ENCODE data around the gene KRR1. TPM values are rescaled to one million over a fixed set of nuclear protein-coding genes. Genes with fewer than 3 reads are reported as not detected.

KRR1 gene
- total and polyA plus RNA-seq, 2 of the 13 experiments (the other 11 are each of a cell fraction or from before 2014, with no cell fraction given) = 19.3 to 103 TPM

- TF ChIP-seq ATRX (CRISPR knock-in tag; IDR thresholded peaks at IDR 0.05; ENCODE audit: borderline replicate concordance) (no peak), SAP130 (CRISPR knock-in tag; IDR thresholded peaks at IDR 0.05; ENCODE audit: low read depth) (no peak; the same call in 1 of the 2 replicates), HMGA1 (CRISPR knock-in tag; conservative IDR thresholded peaks at IDR 0.05) (no peak), SMAD3 (CRISPR knock-in tag; IDR thresholded peaks at IDR 0.05) (peak; percentile 73; the same call in 1 of the 2 replicates), ZNF7 (CRISPR knock-in tag; IDR thresholded peaks at IDR 0.05) (no peak), NR2F6 (IDR thresholded peaks at IDR 0.05) (peak; percentile 97), NR2F6 (CRISPR knock-in tag; IDR thresholded peaks at IDR 0.05) (peak; percentile 91), NR2F1 (CRISPR knock-in tag; IDR thresholded peaks at IDR 0.05) (peak; percentile 86), HOMEZ (CRISPR knock-in tag; IDR thresholded peaks at IDR 0.05; ENCODE audit: low read depth) (0 out of 2 replicates have a peak, but pooled peaks have one; percentile 25), ZNF292 (CRISPR knock-in tag; IDR thresholded peaks at IDR 0.05; ENCODE audit: borderline replicate concordance, low read depth) (0 out of 2 replicates have a peak, but pooled peaks have one; percentile 62), PAF1 (CRISPR knock-in tag; IDR thresholded peaks at IDR 0.05) (no peak), ZNF776 (CRISPR knock-in tag; IDR thresholded peaks at IDR 0.05) (no peak), SOX13 (IDR thresholded peaks at IDR 0.05) (0 out of 2 replicates have a peak, but pooled peaks have one; percentile 37), SOX13 (CRISPR knock-in tag; conservative IDR thresholded peaks at IDR 0.05 in 1 of 2, IDR thresholded peaks at IDR 0.05 in 1 of 2) (peak in 1 of 2 experiments; percentile 95; a peak in 2 of 4 replicates), TEAD3 (CRISPR knock-in tag; optimal IDR thresholded peaks at IDR 0.05; ENCODE audit: borderline replicate concordance) (peak; percentile 62), PLSCR1 (CRISPR knock-in tag; IDR thresholded peaks at IDR 0.05; ENCODE audit: borderline replicate concordance) (no peak), RNF2 (conservative IDR thresholded peaks at IDR 0.05; ENCODE audit: low read depth) (no peak)
- TF ChIP-seq, protein P1, sequence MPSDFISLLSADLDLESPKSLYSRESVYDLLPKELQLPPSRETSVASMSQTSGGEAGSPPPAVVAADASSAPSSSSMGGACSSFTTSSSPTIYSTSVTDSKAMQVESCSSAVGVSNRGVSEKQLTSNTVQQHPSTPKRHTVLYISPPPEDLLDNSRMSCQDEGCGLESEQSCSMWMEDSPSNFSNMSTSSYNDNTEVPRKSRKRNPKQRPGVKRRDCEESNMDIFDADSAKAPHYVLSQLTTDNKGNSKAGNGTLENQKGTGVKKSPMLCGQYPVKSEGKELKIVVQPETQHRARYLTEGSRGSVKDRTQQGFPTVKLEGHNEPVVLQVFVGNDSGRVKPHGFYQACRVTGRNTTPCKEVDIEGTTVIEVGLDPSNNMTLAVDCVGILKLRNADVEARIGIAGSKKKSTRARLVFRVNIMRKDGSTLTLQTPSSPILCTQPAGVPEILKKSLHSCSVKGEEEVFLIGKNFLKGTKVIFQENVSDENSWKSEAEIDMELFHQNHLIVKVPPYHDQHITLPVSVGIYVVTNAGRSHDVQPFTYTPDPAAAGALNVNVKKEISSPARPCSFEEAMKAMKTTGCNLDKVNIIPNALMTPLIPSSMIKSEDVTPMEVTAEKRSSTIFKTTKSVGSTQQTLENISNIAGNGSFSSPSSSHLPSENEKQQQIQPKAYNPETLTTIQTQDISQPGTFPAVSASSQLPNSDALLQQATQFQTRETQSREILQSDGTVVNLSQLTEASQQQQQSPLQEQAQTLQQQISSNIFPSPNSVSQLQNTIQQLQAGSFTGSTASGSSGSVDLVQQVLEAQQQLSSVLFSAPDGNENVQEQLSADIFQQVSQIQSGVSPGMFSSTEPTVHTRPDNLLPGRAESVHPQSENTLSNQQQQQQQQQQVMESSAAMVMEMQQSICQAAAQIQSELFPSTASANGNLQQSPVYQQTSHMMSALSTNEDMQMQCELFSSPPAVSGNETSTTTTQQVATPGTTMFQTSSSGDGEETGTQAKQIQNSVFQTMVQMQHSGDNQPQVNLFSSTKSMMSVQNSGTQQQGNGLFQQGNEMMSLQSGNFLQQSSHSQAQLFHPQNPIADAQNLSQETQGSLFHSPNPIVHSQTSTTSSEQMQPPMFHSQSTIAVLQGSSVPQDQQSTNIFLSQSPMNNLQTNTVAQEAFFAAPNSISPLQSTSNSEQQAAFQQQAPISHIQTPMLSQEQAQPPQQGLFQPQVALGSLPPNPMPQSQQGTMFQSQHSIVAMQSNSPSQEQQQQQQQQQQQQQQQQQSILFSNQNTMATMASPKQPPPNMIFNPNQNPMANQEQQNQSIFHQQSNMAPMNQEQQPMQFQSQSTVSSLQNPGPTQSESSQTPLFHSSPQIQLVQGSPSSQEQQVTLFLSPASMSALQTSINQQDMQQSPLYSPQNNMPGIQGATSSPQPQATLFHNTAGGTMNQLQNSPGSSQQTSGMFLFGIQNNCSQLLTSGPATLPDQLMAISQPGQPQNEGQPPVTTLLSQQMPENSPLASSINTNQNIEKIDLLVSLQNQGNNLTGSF (CRISPR knock-in tag; IDR thresholded peaks at IDR 0.05) = no peak
- TF ChIP-seq, protein P2, sequence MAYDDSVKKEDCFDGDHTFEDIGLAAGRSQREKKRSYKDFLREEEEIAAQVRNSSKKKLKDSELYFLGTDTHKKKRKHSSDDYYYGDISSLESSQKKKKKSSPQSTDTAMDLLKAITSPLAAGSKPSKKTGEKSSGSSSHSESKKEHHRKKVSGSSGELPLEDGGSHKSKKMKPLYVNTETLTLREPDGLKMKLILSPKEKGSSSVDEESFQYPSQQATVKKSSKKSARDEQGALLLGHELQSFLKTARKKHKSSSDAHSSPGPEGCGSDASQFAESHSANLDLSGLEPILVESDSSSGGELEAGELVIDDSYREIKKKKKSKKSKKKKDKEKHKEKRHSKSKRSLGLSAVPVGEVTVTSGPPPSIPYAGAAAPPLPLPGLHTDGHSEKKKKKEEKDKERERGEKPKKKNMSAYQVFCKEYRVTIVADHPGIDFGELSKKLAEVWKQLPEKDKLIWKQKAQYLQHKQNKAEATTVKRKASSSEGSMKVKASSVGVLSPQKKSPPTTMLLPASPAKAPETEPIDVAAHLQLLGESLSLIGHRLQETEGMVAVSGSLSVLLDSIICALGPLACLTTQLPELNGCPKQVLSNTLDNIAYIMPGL (CRISPR knock-in tag; IDR thresholded peaks at IDR 0.05; ENCODE audit: borderline replicate concordance in 1 of 2, low read depth in 1 of 2) = no peak
- TF ChIP-seq, protein P3, sequence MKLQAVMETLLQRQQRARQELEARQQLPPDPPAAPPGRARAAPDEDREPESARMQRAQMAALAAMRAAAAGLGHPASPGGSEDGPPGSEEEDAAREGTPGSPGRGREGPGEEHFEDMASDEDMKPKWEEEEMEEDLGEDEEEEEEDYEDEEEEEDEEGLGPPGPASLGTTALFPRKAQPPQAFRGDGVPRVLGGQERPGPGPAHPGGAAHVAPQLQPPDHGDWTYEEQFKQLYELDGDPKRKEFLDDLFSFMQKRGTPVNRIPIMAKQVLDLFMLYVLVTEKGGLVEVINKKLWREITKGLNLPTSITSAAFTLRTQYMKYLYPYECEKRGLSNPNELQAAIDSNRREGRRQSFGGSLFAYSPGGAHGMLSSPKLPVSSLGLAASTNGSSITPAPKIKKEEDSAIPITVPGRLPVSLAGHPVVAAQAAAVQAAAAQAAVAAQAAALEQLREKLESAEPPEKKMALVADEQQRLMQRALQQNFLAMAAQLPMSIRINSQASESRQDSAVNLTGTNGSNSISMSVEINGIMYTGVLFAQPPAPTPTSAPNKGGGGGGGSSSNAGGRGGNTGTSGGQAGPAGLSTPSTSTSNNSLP (IDR thresholded peaks at IDR 0.05; ENCODE audit: low read depth, low read length) = no peak
These were observed 46.9 kb upstream of the KRR1 start (continued) for GRCh38 chr12:75558287-75558686.
